HL-60 (cell line): Measurements from ENCODE around the gene ENTHD1.

Experiments
- DNase-seq, 2 experiments: peaks; one replicate each; pipeline ENCODE4 v3.0.0-alpha.2; 2010 to 2020; ENCODE audit warnings: low read depth in 1 of 2, low spot score in 1 of 2
- H3K27ac ChIP-seq: fragments of 250-450 bp; sonication (Bioruptor Pico); replicated peaks from 2 replicates; pipeline ENCODE4 v1.5.1; 2020; ENCODE audit warnings: mild to moderate bottlenecking, moderate library complexity
- H3K27me3 ChIP-seq: fragments of 250-450 bp; sonication (Bioruptor Pico); 2 replicates; pipeline ENCODE4 v1.5.1; 2021; ENCODE audit warnings: mild to moderate bottlenecking, moderate library complexity; ENCODE audit not compliant: insufficient read depth, poor library complexity, severe bottlenecking
- H3K4me3 ChIP-seq: replicated peaks from 2 replicates; pipeline ENCODE4 v1.5.1; 2011; ENCODE audit warnings: mild to moderate bottlenecking, control low read depth, low read length; ENCODE audit not compliant: insufficient read depth
- CTCF ChIP-seq: IDR thresholded peaks from one replicate; pipeline ENCODE4 v1.5.1; 2011; ENCODE audit warnings: low read length, control low read depth, inconsistent platforms; ENCODE audit not compliant: insufficient read depth
- GABPA ChIP-seq: IDR thresholded peaks from 2 replicates; pipeline ENCODE4 v1.6.1; 2012; ENCODE audit warnings: low read depth
- POLR2AphosphoS5 ChIP-seq: IDR thresholded peaks from 2 replicates; pipeline ENCODE4 v1.6.1; 2012; ENCODE audit warnings: low read depth
- REST ChIP-seq: IDR thresholded peaks from 2 replicates; pipeline ENCODE4 v1.6.1; 2012; ENCODE audit warnings: low read depth; ENCODE audit not compliant: insufficient replicate concordance
- SPI1 ChIP-seq: IDR thresholded peaks from 2 replicates; pipeline ENCODE4 v1.6.1; 2012; ENCODE audit warnings: low read depth, mild to moderate bottlenecking, borderline replicate concordance

The ENTHD1 gene

GRCh38 chr22:39821008-39821407 lies 72.6 kb downstream of the ENTHD1 start:
- Histone ChIP-seq H3K27ac (no peak overlapping the region), H3K4me3 (no peak overlapping the region), H3K27me3 (peaks cover 2% of the 10 kb centered on the region)
- no peak for DNase-seq
- TF ChIP-seq POLR2AphosphoS5 (no peak), GABPA (no peak), CTCF (no peak), REST (no peak), SPI1 (no peak)

- TF ChIP-seq CTCF, result no peak
- TF ChIP-seq GABPA, result no peak
- no peak for TF ChIP-seq SPI1
- no peak for TF ChIP-seq POLR2AphosphoS5
- TF ChIP-seq REST, result no peak
- no peak overlapping the region for H3K27ac ChIP-seq
- H3K27me3 ChIP-seq, result peaks cover 2% of the 10 kb centered on the region
- no peak overlapping the region for H3K4me3 ChIP-seq
- no peak for DNase-seq
These were observed 73.3 kb downstream of the ENTHD1 start for GRCh38 chr22:39820256-39820655.

DNA sequence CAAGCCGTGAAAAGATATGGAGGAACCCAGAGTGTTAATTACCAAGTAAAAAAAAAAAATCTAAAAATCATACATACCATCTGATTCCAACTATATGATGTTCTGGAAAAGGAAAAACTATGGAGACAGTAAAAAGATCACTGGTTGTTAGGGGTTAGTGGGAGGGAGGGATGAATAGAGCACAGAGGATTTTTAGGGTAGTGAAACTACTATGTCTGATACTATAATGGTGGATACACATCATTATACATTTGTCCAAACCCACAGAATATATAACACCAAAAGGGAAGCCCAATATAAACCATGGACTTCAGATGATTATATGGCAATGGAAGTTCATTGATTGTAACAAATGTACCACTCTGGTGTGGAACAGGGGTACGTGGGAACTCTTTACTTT lies 74.1 kb downstream of the ENTHD1 start:
- Histone ChIP-seq H3K27ac (no peak overlapping the region), H3K4me3 (no peak overlapping the region), H3K27me3 (peaks cover 2% of the 10 kb centered on the region)
- TF ChIP-seq GABPA (no peak), CTCF (no peak), REST (no peak), SPI1 (no peak), POLR2AphosphoS5 (no peak)
- DNase-seq, result no peak
